CD4-positive, alpha-beta T cell treated with Interleukin-21 for 1 hour (primary cell): ENCODE results near the gene IL1A.

ENCODE experiments used
- DNase-seq: peaks from one replicate; pipeline ENCODE4 v3.0.0-alpha.2; 2020

Gene IL1A

DNA sequence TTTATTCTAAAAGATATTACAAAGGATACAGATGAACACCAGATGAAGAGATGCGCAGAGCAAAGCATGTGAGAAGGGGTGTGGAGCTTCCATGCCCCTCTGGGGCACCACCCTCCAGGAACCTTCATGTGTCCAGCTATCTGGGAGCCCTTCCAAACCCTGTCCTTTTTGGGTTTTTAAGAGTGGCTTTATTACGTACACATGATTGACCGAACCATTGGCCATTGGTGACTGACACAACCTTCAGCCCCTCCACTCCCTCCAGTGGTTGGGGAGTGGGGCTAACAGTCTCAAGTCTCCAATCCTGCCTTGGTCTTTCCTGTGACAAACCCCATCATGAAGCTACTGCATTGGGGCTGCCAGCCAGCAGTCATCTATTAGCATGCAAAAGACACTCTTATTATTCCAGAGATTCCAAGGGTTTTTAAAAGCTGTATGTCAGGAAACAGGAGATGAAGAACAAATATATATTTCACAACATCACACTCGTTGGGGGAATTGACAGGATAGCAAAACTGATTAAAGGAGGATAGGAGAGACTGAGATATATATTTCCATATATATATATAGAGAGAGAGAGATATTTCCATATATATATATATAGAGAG, 32.9 kb upstream of the IL1A start:
- no peak for DNase-seq

DNA sequence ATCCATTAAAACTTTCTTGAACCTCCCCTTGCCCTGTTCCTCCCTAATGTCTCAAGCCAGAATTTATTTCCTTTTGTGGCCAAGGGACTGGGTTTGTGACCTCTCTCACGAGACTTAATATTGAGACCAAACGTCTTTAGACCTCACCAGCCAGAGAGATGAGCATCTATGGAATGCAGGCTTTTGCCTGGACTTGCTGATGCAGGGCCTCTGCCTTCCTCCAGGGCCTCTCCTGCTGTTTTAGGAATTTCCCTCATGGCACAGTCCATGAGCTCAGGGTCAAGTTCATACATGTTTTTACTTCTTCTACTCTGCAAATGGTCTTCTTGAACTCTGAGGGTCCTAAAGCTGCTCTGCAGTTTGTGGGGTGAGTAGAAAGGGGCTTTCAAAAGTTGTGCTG, 30.0 kb upstream of the IL1A start:
- no peak for DNase-seq

DNA sequence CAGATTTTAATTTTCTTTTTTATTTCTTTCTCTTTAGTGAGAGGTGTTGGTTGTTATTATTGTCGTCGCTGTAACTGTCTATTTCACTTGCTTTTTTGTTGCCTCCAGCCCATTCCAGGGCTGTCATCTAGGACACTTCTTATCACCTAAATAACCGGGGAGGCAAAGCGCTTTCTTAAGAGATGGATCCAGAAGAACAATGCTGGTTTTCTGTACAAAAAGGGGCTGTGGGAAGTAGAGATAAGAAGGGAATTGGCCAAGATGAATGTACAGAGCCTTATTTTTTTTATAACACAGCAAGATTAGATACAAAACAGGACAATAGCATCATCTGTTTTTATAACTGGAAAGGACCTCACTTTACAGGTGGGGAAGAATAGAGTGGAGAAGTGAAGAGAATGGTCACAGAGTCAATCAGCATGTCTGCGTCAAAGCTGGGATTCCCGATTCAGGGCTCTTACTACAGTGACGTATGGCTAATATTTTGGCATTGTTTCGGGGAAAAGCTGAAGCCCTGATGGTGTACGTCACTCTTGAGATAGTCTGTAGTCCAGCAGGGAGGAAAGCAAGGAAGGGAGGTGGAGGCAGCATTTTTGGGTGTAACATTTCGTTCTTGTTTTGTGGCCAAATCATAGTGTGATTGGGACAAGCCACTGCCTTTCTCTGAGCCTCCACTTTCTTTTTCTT, 29.1 kb upstream of the IL1A start:
- no peak for DNase-seq

DNA sequence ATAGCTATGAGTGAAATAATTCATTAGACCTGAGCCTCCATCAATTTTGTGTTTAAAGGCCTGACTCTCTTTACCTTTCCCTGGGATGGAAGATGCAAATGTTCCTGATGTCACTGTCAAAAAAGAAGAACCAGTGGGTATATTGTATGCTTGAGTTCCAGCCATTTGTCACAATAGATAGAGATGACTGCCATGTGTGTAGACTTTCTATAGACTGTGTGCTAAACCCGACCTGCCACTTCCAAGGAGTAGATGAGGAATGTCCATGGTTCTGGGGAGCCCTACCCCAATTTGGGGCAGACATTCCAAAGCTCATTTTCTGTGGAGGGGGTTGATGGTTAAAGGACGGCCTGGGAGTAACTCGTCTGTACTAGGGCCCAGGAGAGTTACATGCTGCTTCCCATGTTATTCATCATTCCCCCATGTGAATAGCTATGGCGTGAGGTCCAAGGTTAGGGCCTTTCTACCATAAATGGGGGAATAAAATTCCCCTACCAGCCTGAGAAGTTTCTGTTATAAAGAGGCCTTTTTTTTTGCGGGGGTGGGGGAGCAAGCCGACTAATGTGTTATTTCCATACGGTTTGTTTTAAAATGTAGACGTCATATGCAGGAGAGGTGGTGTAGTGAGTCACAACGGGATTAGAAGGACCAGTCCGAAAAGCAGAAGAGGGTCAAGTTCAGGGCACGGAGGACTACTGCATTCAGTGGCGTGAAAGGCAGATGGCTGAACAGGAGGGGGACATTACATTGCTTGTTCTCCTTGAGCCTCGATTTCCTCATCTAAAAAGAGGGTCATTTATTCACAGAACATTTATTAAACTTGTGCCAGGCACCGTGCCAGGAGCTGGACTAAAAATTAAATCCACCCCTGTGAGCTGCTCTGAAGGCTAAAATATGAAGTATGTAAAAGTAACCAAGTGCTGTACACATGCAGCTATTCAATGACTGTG, 28.3 kb upstream of the IL1A start:
- no peak for DNase-seq

DNA sequence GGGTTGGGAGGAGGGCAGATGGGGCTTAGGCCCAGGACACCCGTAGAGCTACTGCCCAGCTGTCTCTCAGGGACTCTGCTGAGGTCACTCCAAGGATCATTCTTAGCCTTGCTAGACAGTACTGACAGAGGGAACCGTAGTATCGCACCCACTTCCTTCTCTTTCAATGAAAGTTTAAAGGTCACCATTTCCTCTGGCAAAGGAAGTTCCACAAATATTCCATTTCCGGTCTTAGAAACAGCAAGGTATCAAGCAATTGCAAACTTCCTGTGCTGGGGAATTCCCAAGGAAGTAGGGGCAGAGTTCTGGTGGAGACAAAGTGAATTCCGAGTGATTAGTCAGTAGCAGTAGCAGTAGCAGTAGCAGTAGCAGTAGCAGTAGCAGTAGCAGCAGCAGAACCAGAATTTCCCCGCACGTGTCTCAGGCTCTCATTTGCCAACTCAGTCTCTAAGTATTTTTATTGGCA, 27.6 kb upstream of the IL1A start:
- no peak for DNase-seq

DNA sequence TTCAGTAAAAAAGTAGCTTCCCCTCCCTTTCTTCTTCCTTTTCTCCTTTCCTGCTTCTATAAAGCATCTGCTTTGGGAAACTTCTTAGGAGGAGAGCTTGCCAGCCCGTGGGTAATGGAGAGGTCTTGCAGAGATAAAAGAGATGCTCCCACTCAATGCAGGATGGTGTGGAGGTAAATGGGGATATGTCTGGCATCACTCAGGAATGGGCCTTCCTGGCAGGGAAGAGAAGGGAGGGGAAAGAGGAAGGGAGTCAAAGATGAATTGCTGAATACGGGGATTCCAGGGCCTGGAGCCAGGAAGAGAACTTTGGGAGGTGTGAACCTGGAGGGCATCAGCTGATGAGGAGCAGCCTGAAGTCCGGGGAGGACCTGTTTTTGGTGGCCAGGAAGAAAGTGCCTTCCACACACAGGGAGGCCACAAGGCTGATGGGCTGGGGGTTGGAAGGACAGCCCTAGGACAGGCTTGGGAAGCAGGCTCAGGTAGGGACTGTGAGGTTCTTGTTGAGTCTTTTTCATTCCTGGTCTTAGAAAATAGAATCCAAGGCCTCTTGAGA, 27.1 kb upstream of the IL1A start:
- no peak for DNase-seq

DNA sequence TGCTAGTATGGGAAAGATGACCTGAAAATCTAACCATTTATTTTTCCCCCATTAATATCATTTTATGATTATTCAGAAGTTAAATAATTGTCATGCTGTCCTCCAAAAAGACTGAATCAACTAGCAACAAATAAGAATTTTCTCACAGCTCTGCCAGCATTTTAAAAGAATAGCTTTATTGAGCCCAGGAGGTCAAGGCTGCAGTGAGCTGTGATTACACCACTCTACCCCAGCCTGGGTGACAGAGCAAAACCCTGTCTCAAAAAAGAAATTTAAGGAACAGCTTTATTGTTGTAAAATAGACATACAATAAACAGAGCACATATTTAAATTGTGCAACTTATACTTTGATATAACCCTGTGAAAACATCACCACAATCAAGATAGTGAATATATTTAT, 24.8 kb upstream of the IL1A start:
- DNase-seq = no peak

DNA sequence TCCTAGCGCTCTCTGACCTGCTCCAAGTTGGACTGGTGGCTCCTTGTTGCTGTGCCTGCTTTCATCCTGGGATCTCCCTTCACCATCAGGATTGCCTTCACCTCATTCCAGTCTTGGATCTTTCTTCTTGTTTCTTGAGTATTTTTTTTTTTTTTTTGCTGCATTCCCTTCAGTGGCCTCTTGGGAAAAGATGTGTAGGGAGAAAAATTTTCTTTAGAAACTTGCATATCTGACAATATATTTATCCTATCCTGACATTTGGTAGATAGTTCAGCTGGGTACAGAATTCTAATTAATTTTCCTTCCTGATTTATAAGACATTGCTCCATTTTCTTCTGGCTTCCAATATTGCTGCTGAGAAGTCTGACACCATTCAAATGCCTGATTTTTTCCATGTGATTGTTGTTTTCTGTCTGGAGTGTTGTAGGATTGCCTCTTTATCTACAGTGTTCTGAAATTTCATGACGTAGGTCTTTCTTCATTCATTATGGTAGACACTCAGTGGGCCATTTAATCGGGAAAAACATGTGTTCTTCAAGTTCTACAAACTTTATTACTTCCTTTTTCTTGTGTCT, 23.0 kb upstream of the IL1A start:
- DNase-seq = no peak

DNA sequence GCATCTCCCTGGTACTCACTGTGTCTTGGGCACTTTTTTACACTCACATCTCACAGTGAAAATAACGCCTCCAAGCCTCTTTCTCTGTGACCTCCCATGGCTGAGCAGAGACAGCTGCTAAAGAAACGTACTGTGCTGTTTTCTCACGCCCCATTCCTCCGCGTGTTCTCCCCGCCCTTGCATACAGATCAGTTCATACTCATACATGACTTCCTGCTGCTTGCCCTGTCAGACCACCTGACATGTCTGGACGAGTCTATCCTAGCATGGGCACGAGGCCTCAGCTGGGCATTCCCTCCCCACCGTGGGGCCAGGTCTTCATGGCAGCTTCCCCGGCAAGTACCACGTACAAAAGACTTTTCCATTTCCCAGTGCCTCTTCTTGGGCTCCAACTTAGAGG, 21.2 kb upstream of the IL1A start:
- DNase-seq = no peak

DNA sequence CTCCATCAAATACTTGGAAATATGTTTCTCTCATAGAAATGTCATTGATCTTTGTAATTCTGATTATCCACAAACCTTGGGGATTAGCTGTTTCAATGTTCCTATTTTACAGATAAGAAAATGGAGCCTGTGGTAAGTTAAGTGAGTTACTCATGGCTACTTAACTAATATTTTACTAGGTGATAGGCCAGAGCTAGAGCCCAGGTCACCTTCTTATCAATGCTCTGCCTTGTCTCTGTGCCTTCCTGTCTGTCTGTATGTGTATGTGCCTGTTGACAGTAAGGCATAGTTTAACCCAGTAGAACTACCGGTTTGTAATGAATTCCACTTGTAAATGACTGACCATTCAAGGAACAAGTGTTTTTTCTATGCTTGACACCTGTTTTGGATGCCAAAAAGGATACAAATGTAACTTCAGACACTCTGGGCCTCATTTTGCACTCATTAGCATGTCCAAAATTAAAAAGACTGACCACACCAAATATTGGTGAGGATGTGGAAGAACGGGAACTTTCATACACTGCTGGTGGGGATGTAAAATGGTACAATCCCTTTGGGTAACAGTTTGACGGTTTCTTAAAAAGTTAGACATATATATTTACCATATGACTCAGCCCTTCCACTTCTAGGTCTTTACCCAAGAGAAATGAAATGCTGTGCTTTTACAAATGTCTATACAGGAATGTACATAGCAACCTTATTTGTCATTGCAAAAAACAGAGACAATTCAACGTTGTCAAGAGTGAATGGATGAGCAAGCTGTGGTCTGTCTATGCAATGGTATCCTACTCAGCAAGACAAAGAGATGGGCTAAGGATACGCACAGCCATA, 19.6 kb upstream of the IL1A start:
- no peak for DNase-seq

DNA sequence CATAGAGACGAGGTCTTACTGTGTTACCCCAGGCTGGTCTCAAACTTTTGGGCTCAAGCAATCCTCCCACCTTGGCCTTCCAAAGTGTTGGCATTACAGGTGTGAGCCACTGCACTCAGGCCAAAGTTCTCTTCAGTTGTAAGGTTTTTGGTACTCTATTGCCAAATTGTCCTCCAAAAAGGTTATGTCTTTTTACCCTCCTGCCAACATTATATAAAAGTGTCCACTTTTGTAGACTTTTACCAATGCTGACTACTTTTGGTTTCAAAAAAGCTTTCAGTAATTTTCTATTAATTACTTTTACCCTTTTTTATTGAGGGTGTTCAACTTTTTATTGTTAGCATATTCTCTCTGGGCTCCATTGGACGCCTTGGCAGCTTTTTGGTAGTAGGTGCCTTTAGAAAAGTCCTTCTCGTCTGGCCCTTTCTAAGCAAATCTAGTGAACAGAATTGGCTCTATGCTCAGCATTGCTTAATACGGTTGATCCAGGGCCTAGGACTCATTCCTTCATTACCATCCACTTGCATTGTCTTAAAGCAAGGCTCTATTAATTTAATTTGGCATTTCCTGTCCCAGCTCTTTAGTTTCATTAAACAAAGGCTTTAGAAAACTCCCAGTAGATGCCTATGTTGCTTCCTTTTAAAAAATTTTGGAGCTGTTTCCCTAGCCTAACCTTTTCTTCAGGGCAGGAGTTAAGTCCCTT, 16.7 kb upstream of the IL1A start:
- no peak for DNase-seq

DNA sequence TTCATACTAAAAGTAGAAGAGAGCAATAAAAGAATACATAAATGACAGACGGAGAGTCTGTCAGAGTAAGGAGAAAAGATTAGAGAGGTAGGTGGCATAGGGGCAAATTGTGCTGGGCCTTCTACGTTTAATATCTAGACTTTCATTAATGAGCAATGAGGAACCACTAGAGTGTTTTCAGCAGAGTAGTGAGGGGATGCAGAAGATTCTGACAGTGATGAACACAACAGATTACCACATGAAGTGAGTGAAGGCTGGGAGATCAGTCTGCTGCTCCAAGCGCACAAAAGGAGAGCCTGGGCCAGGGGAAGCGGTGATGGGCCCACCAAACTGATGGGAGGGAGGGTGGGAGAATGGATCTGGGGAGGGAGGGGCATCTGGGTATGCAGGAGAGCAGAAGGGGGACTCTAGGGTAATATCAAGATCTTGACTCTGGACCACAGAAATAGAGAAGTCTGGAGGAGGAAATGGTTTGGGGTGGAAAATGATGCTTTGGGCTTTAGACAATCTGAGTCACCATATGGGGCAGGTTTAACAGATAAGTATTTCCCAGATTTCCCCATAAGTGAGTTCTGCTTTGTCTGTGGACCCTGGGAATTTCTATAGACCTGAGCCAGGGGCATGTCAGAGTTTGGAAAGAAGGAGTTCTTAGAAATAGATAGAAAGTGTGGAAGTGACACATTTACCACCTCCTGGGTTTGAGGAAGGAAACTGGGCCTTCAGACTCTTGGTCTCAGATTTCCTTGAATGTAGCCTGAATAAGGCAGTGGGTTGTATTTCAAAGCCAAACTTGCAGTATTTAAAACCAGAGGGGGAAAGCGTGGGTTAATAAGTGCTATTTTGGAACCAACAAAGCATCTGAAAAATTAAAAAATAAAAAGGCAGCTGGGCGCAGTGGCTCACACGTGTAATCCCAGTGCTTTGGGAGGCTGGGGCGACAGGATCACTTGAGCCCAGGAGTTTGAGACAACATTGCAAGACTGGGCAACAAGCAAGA, 15.0 kb upstream of the IL1A start:
- no peak for DNase-seq

DNA sequence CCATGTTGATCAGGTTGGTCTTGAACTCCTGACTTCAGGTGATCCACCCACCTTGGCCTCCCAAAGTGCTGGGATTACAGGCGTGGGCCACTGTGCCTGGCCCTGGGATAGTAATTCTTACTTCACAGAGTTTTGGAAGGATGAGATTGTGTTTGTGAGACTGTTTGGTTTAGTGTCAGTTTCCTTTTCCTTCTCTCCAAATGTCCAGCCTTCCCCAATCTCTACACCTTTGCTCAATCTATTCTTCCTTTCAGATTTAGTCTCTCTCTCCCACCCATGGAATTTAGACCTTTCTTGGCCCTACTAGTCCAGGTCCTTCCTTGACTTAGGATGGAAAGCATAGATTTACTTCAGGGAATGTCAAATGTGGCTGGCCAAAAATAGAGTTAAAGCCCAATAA, 12.2 kb upstream of the IL1A start:
- DNase-seq = no peak

DNA sequence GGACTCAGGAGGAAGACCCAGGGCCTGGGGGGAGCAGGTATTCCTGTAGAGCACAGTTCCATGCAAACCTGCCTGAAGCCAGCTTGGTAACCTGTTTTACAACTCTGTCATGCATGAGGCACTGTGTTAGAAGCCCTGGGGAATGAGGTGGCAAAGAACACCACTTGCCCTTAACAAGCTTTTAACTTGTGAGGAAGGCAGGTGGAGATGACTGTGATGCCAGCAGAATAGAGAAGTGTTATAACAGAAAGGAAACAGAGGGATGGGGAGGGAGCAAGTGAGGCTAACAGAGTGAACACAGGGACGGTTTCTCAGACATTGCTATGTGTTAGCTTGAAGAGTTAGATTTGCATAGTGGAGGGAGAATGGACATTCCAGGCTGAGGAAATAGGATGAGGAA, 11.5 kb upstream of the IL1A start:
- no peak for DNase-seq

DNA sequence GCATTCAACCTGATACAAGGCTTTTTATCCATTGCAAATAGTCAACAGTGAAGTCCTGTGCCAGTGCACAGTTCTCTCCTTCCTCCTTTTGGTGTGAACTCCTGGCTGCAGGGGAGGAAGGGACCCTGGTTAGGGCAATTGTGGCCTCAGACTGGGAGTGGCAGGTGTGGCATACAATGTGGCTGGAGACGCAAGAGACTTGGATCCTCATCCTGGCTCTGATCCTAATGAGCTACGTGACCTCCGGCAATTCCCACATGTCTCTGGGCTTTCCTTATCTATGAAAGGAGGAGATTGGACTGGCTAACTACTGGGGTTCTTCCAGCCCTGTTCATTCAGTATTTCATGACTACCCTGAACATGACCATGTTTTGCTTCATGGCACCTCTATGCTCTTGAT, 10.5 kb upstream of the IL1A start:
- DNase-seq = no peak

DNA sequence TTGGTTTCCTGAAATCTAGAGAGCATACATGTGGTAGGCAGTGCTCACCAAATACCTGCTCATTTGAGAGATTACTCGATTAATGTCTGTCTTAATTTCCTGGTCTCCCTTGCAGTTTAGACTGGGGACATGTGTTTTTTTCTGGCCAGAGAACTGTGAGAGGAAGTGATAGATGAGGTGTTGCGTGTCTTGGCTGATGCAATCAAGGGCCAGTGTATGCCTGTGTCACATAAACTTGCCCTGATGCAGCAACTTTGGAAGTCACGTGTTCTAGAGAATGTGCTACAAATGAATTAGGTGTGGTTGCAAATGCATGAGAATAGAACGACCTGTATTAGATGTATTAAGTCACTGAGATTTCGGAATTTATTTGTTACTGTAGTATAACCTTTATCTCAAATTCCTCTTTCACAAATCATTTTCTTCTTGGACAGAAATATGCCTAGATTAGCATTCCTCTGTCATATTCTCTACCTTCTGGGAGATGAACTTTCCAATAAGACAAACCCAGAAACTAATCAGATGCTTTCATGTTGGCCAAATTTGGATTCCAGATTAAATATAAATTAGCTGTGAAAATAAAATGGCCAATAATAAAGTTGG, 9.9 kb upstream of the IL1A start:
- peak; percentile 38 for DNase-seq

DNA sequence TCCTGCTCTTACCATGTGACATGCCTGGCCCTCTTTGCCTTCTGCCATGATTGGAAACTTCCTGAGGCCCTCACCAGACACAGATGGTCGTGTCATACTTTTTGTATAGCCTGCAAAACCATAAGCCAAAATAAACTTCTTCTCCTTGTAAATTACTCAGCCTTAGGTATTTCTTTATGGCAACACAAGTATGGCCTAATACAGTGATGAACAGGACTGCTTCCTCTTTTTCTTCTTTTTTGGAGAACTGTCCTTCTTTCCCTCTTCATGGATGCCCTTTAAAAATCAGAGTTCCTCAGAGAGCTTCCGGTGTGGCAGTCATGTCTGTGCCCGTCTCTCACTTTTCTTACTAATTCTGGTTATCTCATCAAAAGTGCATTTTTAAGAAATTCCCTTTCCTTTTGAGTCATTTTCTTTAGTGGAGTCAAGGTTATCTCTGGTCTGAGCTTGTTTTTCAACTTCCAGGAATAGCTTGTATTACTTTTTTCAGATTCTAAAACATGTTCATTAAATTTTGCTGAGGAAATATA, 9.2 kb upstream of the IL1A start:
- DNase-seq = peak; percentile 12

DNA sequence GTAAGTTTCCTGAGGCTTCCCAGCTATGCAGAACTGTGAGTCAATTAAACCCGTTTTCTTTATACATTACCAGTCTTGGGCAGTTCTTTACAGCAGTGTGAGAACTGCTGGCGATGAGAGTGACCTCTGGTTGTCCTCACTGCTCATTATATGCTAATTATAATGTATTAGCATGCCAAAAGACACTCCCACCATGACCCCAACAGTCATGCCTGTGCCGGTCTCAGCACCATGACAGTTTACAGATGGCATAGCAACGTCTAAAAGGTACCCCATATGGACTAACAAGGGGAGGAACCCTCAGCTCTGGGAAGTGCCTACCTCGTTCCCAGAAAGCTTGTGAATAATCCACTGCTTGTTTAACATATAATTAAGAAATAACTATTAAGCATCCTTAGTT, 8.1 kb upstream of the IL1A start:
- no peak for DNase-seq

DNA sequence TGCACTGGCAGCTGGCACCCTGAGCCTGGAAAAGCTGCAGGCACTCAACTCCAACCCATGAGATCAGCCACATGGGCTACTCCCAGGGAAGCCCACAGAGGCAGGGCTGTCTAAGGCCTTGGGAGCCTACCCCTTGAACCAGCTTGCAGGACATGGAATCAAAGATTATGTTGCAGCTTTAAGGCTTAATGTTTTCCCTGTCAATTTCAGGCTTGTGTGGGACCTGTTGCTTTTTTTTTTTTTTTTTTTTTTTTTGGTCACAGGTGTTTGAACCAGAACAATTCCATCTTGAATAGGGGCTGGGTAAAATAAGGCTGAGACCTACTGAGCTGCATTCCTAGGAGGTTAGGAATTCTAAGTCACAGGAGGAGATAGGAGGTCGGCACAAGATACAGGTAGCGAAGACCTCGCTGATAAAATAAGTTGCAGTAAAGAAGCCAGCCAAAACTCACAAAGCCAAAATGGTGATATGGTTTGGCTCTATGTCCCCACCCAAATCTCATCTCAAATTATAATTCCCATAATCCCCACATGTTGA, 7.5 kb upstream of the IL1A start:
- no peak for DNase-seq
